Ishikawa (cell line): ENCODE data around the gene CBX5.
A peak's percentile ranks its signal among the peaks of the same experiment; 100 is the strongest.

Experiments
- CEBPB ChIP-seq: IDR thresholded peaks from 2 replicates; pipeline ENCODE4 v1.6.1; 2012
- CREB1 ChIP-seq: IDR thresholded peaks from 2 replicates; pipeline ENCODE4 v1.6.1; 2012; ENCODE audit warnings: low read depth
- EGR1 ChIP-seq: IDR thresholded peaks from 2 replicates; pipeline ENCODE4 v1.6.1; 2012
- EP300 ChIP-seq: IDR thresholded peaks from 2 replicates; pipeline ENCODE4 v1.6.1; 2012; ENCODE audit warnings: borderline replicate concordance
- FOXM1 ChIP-seq: IDR thresholded peaks from 2 replicates; pipeline ENCODE4 v1.6.1; 2012; ENCODE audit warnings: low read depth, borderline replicate concordance
- NFIC ChIP-seq: IDR thresholded peaks from 2 replicates; pipeline ENCODE4 v1.6.1; 2012
- RAD21 ChIP-seq: IDR thresholded peaks from 2 replicates; pipeline ENCODE4 v1.6.1; 2012; ENCODE audit warnings: low read depth
- TAF1 ChIP-seq: IDR thresholded peaks from 2 replicates; pipeline ENCODE4 v1.6.1; 2012; ENCODE audit warnings: low read depth, mild to moderate bottlenecking
- TCF12 ChIP-seq: IDR thresholded peaks from 2 replicates; pipeline ENCODE4 v1.6.1; 2012; ENCODE audit warnings: low read depth
- TEAD4 ChIP-seq: IDR thresholded peaks from 2 replicates; pipeline ENCODE4 v1.6.1; 2012
- YY1 ChIP-seq: IDR thresholded peaks from 2 replicates; pipeline ENCODE4 v1.6.1; 2012; ENCODE audit warnings: low read depth
- ZBTB7A ChIP-seq: IDR thresholded peaks from 2 replicates; pipeline ENCODE4 v1.6.1; 2012; ENCODE audit warnings: low read depth
- TF ChIP-seq, protein P1 (sequence below): IDR thresholded peaks from 2 replicates; pipeline ENCODE4 v1.6.1; 2012; ENCODE audit warnings: low read depth, mild to moderate bottlenecking
- TF ChIP-seq, protein P2 (sequence below): IDR thresholded peaks from 2 replicates; pipeline ENCODE4 v1.6.1; 2012
- TF ChIP-seq, protein P3 (sequence below): IDR thresholded peaks from 2 replicates; pipeline ENCODE4 v1.6.1; 2012

The CBX5 gene

DNA sequence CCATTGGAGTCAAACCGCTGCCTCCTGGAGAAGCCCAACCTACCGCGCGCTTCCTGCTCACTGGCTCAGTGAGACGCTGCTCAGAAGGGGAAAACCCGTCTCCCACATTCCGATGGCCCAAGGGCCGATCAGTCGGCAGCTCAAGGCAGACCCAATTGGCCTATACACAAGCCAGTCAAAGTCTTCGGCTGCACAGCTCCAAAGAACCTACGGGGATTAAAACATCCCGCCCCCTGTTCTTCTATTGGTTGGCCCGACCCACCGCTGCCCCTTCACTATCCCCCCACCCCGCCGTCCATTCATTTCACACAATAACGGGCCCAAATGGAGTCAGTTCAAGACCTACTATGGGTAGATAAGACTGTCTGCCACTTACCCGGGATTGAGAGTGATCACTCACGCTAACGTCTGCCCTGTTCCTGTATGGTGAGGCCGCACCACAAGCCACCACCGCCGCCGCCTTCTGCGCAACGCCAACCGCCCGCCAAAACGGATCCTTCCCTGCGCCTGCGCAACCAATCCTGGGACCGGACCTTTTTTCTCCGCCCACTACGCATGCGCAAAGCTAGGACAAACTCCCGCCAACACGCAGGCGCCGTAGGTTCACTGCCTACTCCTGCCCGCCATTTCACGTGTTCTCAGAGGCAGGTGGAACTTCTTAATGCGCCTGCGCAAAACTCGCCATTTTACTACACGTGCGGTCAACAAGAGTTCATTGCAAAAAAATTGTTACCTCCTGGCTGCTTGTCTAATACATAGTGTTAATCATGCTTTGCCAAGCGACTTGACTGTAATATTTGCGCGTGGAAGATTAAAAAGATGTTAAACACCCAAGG is at the start of gene CBX5:
CBX5 (minus strand) TSS at position 491 of the 836 bp plus-strand sequence. CDS start 22,472 bp downstream, outside the sequence.
- TF ChIP-seq, protein P1, sequence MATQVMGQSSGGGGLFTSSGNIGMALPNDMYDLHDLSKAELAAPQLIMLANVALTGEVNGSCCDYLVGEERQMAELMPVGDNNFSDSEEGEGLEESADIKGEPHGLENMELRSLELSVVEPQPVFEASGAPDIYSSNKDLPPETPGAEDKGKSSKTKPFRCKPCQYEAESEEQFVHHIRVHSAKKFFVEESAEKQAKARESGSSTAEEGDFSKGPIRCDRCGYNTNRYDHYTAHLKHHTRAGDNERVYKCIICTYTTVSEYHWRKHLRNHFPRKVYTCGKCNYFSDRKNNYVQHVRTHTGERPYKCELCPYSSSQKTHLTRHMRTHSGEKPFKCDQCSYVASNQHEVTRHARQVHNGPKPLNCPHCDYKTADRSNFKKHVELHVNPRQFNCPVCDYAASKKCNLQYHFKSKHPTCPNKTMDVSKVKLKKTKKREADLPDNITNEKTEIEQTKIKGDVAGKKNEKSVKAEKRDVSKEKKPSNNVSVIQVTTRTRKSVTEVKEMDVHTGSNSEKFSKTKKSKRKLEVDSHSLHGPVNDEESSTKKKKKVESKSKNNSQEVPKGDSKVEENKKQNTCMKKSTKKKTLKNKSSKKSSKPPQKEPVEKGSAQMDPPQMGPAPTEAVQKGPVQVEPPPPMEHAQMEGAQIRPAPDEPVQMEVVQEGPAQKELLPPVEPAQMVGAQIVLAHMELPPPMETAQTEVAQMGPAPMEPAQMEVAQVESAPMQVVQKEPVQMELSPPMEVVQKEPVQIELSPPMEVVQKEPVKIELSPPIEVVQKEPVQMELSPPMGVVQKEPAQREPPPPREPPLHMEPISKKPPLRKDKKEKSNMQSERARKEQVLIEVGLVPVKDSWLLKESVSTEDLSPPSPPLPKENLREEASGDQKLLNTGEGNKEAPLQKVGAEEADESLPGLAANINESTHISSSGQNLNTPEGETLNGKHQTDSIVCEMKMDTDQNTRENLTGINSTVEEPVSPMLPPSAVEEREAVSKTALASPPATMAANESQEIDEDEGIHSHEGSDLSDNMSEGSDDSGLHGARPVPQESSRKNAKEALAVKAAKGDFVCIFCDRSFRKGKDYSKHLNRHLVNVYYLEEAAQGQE: no peak
- no peak; the same call in 1 of the 2 replicates for TF ChIP-seq ZBTB7A
- peak; percentile 79 for TF ChIP-seq TEAD4
- TF ChIP-seq TAF1: peak; percentile 95
- TF ChIP-seq CREB1: no peak
- no peak; the same call in 1 of the 2 replicates for TF ChIP-seq FOXM1
- TF ChIP-seq, protein P2, sequence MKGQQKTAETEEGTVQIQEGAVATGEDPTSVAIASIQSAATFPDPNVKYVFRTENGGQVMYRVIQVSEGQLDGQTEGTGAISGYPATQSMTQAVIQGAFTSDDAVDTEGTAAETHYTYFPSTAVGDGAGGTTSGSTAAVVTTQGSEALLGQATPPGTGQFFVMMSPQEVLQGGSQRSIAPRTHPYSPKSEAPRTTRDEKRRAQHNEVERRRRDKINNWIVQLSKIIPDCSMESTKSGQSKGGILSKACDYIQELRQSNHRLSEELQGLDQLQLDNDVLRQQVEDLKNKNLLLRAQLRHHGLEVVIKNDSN: peak; percentile 73
- no peak for TF ChIP-seq RAD21
- TF ChIP-seq, protein P3, sequence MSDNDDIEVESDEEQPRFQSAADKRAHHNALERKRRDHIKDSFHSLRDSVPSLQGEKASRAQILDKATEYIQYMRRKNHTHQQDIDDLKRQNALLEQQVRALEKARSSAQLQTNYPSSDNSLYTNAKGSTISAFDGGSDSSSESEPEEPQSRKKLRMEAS: peak; percentile 97
- peak; percentile 97 for TF ChIP-seq YY1
- peak; percentile 13; the same call in 1 of the 2 replicates for TF ChIP-seq NFIC
- TF ChIP-seq TCF12: no peak; the same call in 1 of the 2 replicates
- TF ChIP-seq CEBPB: no peak; the same call in 1 of the 2 replicates
- peak; percentile 40; the same call in 1 of the 2 replicates for TF ChIP-seq EP300
- peak; percentile 55; the same call in 1 of the 2 replicates for TF ChIP-seq EGR1

DNA sequence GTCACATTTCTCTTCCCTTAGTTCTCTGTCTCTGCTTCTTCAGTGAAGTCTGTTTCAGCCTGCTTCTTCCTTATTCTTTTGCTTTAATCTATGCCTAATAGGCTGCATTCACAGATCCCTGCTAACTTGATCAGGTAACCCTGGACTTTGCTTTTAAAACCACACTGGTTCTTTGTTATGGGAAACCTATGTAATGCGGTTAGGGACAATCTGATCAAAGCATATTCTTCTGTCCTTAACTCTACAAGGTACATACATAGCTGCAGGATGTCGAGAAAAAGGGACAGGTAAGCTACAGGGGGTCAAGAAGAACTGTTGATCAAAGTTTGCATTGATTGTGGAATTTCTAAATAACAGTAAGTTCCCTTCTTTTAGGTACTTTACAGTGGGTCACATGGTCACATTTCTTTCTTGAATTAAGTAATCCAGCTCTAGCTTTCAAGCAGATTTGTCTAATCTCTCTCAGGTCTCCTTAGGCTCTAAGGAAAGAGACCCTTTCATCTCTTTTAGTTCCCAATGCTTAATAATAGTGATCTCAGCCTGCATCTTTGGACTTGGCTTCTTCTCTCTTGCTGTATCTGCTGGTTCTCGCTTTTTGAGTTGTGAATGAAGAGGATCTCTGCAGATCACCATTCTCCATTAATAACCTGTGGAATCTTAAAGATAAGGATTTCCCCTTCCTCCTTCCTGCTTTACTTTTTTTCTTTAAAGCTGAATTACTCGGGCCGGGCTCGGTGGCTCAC is 48.8 kb upstream of the CBX5 start:
- TF ChIP-seq RAD21: no peak
- no peak for TF ChIP-seq EGR1
- TF ChIP-seq ZBTB7A: no peak
- no peak for TF ChIP-seq NFIC
- no peak for TF ChIP-seq EP300
- no peak for TF ChIP-seq YY1
- TF ChIP-seq TEAD4: no peak
- TF ChIP-seq, protein P2: no peak
- TF ChIP-seq, protein P3: no peak
- TF ChIP-seq CREB1: no peak
- no peak for TF ChIP-seq TAF1
- TF ChIP-seq TCF12: no peak
- TF ChIP-seq, protein P1: no peak
- TF ChIP-seq FOXM1: no peak
- TF ChIP-seq CEBPB: no peak

DNA sequence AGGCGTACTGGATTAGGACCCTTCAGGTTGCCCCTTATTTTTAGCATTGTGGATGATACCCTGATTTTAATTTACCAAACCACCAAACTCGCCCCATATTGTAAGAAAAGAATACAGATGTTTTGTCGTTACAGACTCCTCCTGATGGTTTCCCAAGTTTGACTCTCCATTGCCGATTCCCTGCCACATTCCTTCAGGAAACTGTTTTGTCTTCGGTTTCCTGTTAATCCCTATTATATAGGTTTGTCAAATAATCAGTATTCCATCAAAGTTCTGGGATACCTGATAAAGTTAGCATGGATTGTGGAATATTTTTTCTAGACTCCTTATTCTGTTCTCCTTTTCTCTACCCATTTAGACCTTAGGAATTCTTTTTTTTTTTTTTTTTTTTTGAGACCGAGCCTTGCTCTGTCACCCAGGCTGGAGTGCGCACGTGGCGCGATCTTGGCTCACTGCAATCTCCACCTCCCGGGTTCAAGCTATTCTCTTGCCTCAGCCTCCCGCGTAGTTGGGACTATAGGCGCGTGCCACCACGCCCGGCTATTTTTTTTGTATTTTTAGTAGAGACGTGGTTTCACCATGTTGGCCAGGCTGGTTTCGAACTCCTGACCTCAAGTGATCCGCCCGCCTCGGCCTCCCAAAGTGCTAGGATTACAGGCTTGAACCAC is 45.7 kb upstream of the CBX5 start:
- TF ChIP-seq, protein P3: peak; percentile 32; the same call in 1 of the 2 replicates
- TF ChIP-seq, protein P2: peak; percentile 32; the same call in 1 of the 2 replicates

DNA sequence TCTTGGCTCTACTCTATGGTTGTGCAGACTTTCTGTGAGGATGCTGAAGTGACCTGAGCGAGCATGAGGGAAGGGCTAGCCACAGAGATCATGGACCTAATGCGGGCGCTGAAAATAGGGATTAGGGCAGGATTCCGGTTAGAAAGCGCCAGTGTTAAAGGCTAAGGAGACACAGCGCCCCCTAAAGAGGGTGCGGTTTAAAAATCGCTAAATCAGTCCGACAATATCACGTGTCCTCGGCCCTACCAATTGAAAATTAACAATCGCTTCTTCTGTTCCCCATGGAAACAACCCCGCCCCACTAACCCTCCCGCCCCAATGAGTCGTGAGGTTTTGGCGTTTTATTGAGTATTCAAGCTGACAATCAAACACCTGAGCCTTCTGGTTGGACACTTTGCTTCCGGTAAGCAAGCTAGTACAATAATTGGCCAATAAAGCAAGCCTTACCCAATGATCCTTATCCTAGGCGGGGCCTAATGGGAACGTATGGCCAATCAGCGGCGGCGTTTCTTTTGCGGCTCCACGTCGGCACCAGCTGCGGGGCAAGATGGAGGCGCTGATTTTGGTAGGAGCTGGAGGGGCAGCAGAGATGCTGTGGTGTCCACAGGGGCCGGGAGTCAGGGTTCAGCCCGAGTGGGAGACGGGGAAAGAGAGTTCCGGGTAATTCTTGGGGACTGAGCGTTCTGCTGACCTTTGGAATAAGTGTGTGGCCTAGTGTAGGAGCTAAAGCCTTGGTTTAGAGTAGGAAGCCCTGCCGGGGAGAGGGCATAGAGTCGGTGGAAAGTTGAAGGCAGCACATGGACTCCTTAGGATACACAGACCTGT is 44.9 kb upstream of the CBX5 start, which contains the start of gene COPZ1:
COPZ1 (plus strand) TSS at position 515 of the 825 bp plus-strand sequence; CDS start at position 548, 33 bp downstream.
- peak; percentile 97 for TF ChIP-seq TAF1
- TF ChIP-seq, protein P2: peak; percentile 96
- TF ChIP-seq RAD21: peak; percentile 91
- TF ChIP-seq, protein P3: peak; percentile 63
- peak; percentile 96 for TF ChIP-seq YY1
- peak; percentile 79; the same call in 1 of the 2 replicates for TF ChIP-seq CREB1
- no peak for TF ChIP-seq CEBPB
- TF ChIP-seq, protein P1: no peak
- TF ChIP-seq TCF12: no peak
- no peak for TF ChIP-seq EP300
- TF ChIP-seq TEAD4: no peak
- TF ChIP-seq ZBTB7A: no peak
- TF ChIP-seq FOXM1: peak; percentile 75
- no peak for TF ChIP-seq NFIC
- no peak for TF ChIP-seq EGR1
